ENCODE measurements around the gene LY6G5C.

GRCh38 chr6:31634969-31635575 lies 45.8 kb downstream of the LY6G5C start:
- TF ChIP-seq, protein P1, sequence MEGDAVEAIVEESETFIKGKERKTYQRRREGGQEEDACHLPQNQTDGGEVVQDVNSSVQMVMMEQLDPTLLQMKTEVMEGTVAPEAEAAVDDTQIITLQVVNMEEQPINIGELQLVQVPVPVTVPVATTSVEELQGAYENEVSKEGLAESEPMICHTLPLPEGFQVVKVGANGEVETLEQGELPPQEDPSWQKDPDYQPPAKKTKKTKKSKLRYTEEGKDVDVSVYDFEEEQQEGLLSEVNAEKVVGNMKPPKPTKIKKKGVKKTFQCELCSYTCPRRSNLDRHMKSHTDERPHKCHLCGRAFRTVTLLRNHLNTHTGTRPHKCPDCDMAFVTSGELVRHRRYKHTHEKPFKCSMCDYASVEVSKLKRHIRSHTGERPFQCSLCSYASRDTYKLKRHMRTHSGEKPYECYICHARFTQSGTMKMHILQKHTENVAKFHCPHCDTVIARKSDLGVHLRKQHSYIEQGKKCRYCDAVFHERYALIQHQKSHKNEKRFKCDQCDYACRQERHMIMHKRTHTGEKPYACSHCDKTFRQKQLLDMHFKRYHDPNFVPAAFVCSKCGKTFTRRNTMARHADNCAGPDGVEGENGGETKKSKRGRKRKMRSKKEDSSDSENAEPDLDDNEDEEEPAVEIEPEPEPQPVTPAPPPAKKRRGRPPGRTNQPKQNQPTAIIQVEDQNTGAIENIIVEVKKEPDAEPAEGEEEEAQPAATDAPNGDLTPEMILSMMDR (IDR thresholded peaks at IDR 0.05) = no peak
- no peak for TF ChIP-seq ZFX (IDR thresholded peaks at IDR 0.05; ENCODE audit: borderline replicate concordance)
